Suprapubic skin (tissue), 4 donors: Measurements from ENCODE around the gene CLDN11. TPM values are rescaled to one million over a fixed set of nuclear protein-coding genes. Genes with fewer than 3 reads are reported as not detected.

Experiments
- DNase-seq, 2 donors: peaks; one replicate each; pipeline ENCODE4 v3.0.0-alpha.2; 2019; ENCODE audit warnings: low spot score in 2 of 2
- H3K27ac ChIP-seq: fragments of 200-600 bp; sonication (generic); one replicate; pipeline ENCODE4 v1.5.1; 2019
- H3K27me3 ChIP-seq: fragments of 200-600 bp; sonication (generic); one replicate; pipeline ENCODE4 v1.5.1; 2019
- H3K36me3 ChIP-seq: fragments of 200-600 bp; sonication (generic); one replicate; pipeline ENCODE4 v1.5.1; 2019
- H3K4me1 ChIP-seq: fragments of 200-600 bp; sonication (generic); one replicate; pipeline ENCODE4 v1.5.1; 2019
- H3K4me3 ChIP-seq: fragments of 200-600 bp; sonication (generic); one replicate; pipeline ENCODE4 v1.5.1; 2019; ENCODE audit warnings: mild to moderate bottlenecking
- H3K9me3 ChIP-seq: fragments of 200-600 bp; sonication (generic); one replicate; pipeline ENCODE4 v1.5.1; 2019
- CTCF ChIP-seq, 2 donors: fragments of 200-600 bp in 1 of 2; fragments of 450-650 bp in 1 of 2; sonication (generic) in 1 of 2; IDR thresholded peaks; one replicate each; pipeline ENCODE4 v1.5.1; 2016 to 2019; ENCODE audit warnings: antibody characterized with exemption in 2 of 2, mild to moderate bottlenecking in 1 of 2, moderate library complexity in 1 of 2
- EP300 ChIP-seq: sonication (generic); formaldehyde crosslinking; IDR thresholded peaks from one replicate; pipeline ENCODE4 v1.6.1; 2017; ENCODE audit warnings: antibody characterized with exemption
- POLR2A ChIP-seq, 2 donors: fragments of 450-650 bp; IDR thresholded peaks; one replicate each; pipeline ENCODE4 v1.6.1; 2017; ENCODE audit warnings: antibody characterized with exemption in 2 of 2, mild to moderate bottlenecking in 2 of 2, moderate library complexity in 2 of 2
- POLR2AphosphoS5 ChIP-seq, 3 donors: sonication (generic); formaldehyde crosslinking; IDR thresholded peaks; one replicate each; pipeline ENCODE4 v1.6.1; 2017; ENCODE audit warnings: antibody characterized with exemption in 3 of 3
- WGBS: methylation state at CpG from one replicate; pipeline ENCODE4 v1.1.5; 2018; 5-methylcytosine and 5-hydroxymethylcytosine counted together
- total RNA-seq, 4 donors: library from RNA; depleted of rRNA; stranded (reverse); fragments of >200 nt; gene quantifications; one replicate each; pipeline ENCODE4 v1.1.0, GENCODE V29; 2016

CLDN11 gene
- total RNA-seq, 4 donors from 2014 or later: 2.1 to 6.4 (median 3.6) TPM

DNA sequence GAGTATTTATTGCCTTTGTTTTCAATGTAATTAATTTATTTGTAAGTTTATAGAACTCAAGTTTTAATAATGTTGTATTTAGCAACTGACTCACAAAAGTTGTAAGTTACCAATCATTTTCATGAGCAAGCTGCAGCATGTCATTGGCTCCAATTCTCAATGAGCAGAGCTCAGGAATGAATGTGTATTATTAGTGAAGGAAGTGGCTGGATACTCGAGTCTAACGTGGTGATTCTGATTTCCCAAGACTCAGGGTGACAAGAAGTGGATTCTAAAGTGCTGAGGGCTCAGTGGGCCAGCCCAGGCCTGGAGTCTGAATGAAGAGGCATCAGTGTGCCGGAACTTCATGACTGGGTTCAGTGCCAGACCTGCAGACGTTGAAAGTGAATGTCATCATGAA, 39.6 kb downstream of the CLDN11 start:
- H3K4me1 ChIP-seq: no peaks in the 10 kb centered on the region
- H3K36me3 ChIP-seq: no peaks in the 10 kb centered on the region
- WGBS: 35% methylated on average over 4 of the region's 4 CpGs
- no peaks in the 10 kb centered on the region for H3K27me3 ChIP-seq
- no peak overlapping the region for H3K4me3 ChIP-seq
- H3K27ac ChIP-seq: no peak overlapping the region
- no peak for DNase-seq
- TF ChIP-seq POLR2A (IDR thresholded peaks at IDR 0.05): no peak
- TF ChIP-seq CTCF (IDR thresholded peaks at IDR 0.05): no peak
- TF ChIP-seq POLR2AphosphoS5 (IDR thresholded peaks at IDR 0.05): no peak
- no peak for TF ChIP-seq EP300
- no peaks in the 10 kb centered on the region for H3K9me3 ChIP-seq

DNA sequence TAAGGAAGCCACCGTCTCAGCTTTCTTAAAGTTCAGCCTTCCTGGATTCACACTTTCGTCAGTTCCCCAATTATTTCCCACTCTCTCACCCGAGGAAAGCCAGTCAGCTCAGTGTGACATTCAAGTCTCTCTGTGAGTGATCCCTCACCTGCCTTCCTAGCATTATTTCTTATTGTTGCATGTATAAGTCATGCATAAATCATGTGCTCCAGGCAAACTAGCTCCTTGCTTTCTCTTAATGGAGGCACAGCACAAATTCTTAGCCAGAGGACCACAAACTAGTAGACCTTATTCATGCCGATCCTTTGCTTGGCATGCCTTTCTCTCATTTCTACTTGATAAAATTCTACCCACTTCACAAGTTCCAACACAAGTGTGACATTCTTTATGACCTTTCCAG, 44.3 kb downstream of the CLDN11 start:
- 81% methylated on average over 4 of the region's 4 CpGs for WGBS
- no peak for TF ChIP-seq POLR2AphosphoS5 (IDR thresholded peaks at IDR 0.05)
- TF ChIP-seq POLR2A (IDR thresholded peaks at IDR 0.05): no peak
- TF ChIP-seq CTCF (IDR thresholded peaks at IDR 0.05): no peak
- TF ChIP-seq EP300: no peak
- H3K9me3 ChIP-seq: no peaks in the 10 kb centered on the region
- no peaks in the 10 kb centered on the region for H3K36me3 ChIP-seq
- H3K27ac ChIP-seq: no peak overlapping the region
- H3K4me3 ChIP-seq: no peak overlapping the region
- no peak for DNase-seq
- no peaks in the 10 kb centered on the region for H3K27me3 ChIP-seq
- H3K4me1 ChIP-seq: no peaks in the 10 kb centered on the region

DNA sequence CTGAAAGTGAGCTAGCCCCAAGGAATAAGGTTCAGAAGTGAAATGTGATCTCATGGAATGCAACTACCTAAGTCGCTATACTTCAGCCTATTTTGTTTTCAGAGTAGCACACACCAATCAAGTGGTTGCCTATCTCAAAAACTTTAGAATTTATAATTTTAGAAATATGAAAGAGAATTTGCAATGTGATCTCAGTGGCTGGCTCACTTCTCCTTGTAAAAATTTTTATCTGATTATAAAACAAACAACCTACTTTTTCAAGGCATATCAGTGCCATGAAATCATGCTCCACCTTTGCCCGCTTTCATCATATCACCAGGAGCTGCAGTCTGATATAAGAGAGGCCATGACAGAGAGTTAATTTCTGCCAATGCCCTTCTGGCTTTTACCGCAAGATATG, 47.3 kb downstream of the CLDN11 start:
- H3K27me3 ChIP-seq: no peaks in the 10 kb centered on the region
- H3K27ac ChIP-seq: no peak overlapping the region
- H3K36me3 ChIP-seq: no peaks in the 10 kb centered on the region
- TF ChIP-seq EP300 (no peak), POLR2A (IDR thresholded peaks at IDR 0.05) (no peak), POLR2AphosphoS5 (IDR thresholded peaks at IDR 0.05) (no peak), CTCF (IDR thresholded peaks at IDR 0.05) (no peak)
- H3K9me3 ChIP-seq: no peaks in the 10 kb centered on the region
- 58% methylated on average over 3 of the region's 3 CpGs for WGBS
- DNase-seq: no peak
- peaks cover 4% of the 10 kb centered on the region for H3K4me1 ChIP-seq
- H3K4me3 ChIP-seq: no peak overlapping the region

DNA sequence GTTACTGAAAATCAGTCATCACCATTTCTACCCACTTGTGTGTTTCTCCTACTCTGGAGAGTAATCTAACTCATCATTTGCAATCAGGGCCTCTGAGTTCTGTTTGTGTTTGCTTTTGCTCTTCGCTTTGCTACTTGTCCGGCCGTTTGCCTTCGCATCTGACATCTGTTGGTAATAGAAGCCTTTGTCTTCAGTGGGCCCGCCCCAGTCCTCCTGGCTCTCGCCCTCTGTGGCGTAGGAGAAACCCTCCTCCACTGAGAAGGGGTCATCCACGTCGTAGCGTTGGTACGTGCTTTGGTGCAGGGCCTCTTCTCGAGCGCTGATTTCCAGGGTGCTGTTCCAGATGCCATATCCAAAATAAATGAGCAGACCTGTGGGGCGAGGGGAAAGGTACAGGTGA, 48.3 kb downstream of the CLDN11 start:
- WGBS: 74% methylated on average over 14 of the region's 14 CpGs
- peaks cover 4% of the 10 kb centered on the region for H3K4me1 ChIP-seq
- no peak for DNase-seq
- H3K4me3 ChIP-seq: no peak overlapping the region
- TF ChIP-seq EP300: no peak
- TF ChIP-seq POLR2A (IDR thresholded peaks at IDR 0.05): no peak
- no peaks in the 10 kb centered on the region for H3K27me3 ChIP-seq
- H3K9me3 ChIP-seq: no peaks in the 10 kb centered on the region
- H3K36me3 ChIP-seq: no peaks in the 10 kb centered on the region
- H3K27ac ChIP-seq: no peak overlapping the region

GRCh38 chr3:170467571-170468147, 49.0 kb downstream of the CLDN11 start:
- Histone ChIP-seq H3K4me1 (peaks cover 4% of the 10 kb centered on the region), H3K27ac (no peak overlapping the region), H3K9me3 (no peaks in the 10 kb centered on the region), H3K4me3 (no peak overlapping the region), H3K27me3 (no peaks in the 10 kb centered on the region), H3K36me3 (no peaks in the 10 kb centered on the region)
- 66% methylated on average over 7 of the region's 7 CpGs for WGBS
- DNase-seq: no peak
- TF ChIP-seq CTCF (IDR thresholded peaks at IDR 0.05): no peak
- TF ChIP-seq POLR2A (IDR thresholded peaks at IDR 0.05): no peak
